Lower leg skin (tissue), 4 donors: Measurements from ENCODE around the gene GSTA4. TPM values are rescaled to one million over a fixed set of nuclear protein-coding genes. Genes with fewer than 3 reads are reported as not detected.
"Not testable (repeated sequence)": the region's sequence is repeated elsewhere in the genome, so short reads cannot be mapped to it uniquely, and the experiment has no call there.

Experiments
- DNase-seq, 2 donors: peaks; one replicate each; pipeline ENCODE4 v3.0.0-alpha.2; 2019; ENCODE audit warnings: low spot score in 2 of 2
- H3K4me3 ChIP-seq: fragments of 200-600 bp; sonication (generic); 2 replicates; pipeline ENCODE4 v1.5.1; 2017; ENCODE audit warnings: mild to moderate bottlenecking, low read depth; ENCODE audit not compliant: poor library complexity, severe bottlenecking
- CTCF ChIP-seq, 3 donors: fragments of 450-650 bp; IDR thresholded peaks; one replicate each; pipeline ENCODE4 v1.5.1; 2016; ENCODE audit warnings: antibody characterized with exemption in 3 of 3, mild to moderate bottlenecking in 3 of 3, moderate library complexity in 2 of 3
- POLR2A ChIP-seq, 2 donors: fragments of 450-650 bp; IDR thresholded peaks; one replicate each; pipeline ENCODE4 v1.6.1; 2016 to 2017; ENCODE audit warnings: antibody characterized with exemption in 2 of 2, mild to moderate bottlenecking in 1 of 2, moderate library complexity in 1 of 2
- WGBS, 2 donors: methylation state at CpG; one replicate each; pipeline ENCODE4 v1.1.5; 2018; 5-methylcytosine and 5-hydroxymethylcytosine counted together
- intact Hi-C: fragments of 100-400 bp; cut with DNase I; formaldehyde crosslinking; loops from one replicate; pipeline ENCODE4 v1.15.0; 2023; ENCODE audit warnings: low total_unique reads
- total RNA-seq, 4 donors: library from RNA; depleted of rRNA; stranded (reverse); fragments of >200 nt; gene quantifications; one replicate each; pipeline ENCODE4 v1.1.0, GENCODE V29; 2016

Gene GSTA4
- total RNA-seq, 4 donors from 2014 or later, result 114 to 148 (median 117) TPM

- intact Hi-C loops, result no loop called here
- 87% methylated on average over 3 of the region's 3 CpGs for WGBS, 2 donors
- no peak for DNase-seq
- no peak overlapping the region for H3K4me3 ChIP-seq
- TF ChIP-seq POLR2A (IDR thresholded peaks at IDR 0.05), result no peak
- TF ChIP-seq CTCF (IDR thresholded peaks at IDR 0.05), result no peak
These were observed 29.0 kb downstream of the GSTA4 start for GRCh38 chr6:52966101-52966500.

GRCh38 chr6:52965380-52965779 lies 29.7 kb downstream of the GSTA4 start:
- WGBS, 2 donors, result 82 to 86% methylated on average over 4 of the region's 4 CpGs
- intact Hi-C loops, result no loop called here
- TF ChIP-seq POLR2A (IDR thresholded peaks at IDR 0.05), result no peak
- no peak for TF ChIP-seq CTCF (IDR thresholded peaks at IDR 0.05)
- H3K4me3 ChIP-seq, result no peak overlapping the region
- DNase-seq, result no peak

- no peak for TF ChIP-seq POLR2A (IDR thresholded peaks at IDR 0.05)
- no peak for TF ChIP-seq CTCF (IDR thresholded peaks at IDR 0.05)
- 32 to 61% methylated on average over 1 of the region's 1 CpG for WGBS, 2 donors
- no peak overlapping the region for H3K4me3 ChIP-seq
- intact Hi-C loops, result no loop called here
- no peak for DNase-seq
These were observed 30.8 kb downstream of the GSTA4 start for GRCh38 chr6:52964318-52964717.

- no peak for DNase-seq
- no peak overlapping the region for H3K4me3 ChIP-seq
- TF ChIP-seq CTCF (IDR thresholded peaks at IDR 0.05), result no peak
- no peak for TF ChIP-seq POLR2A (IDR thresholded peaks at IDR 0.05)
- 86 to 87% methylated on average over 3 of the region's 6 CpGs for WGBS, 2 donors
- intact Hi-C loops, result no loop called here
These were observed 32.4 kb downstream of the GSTA4 start for GRCh38 chr6:52962701-52963100.

GRCh38 chr6:52961022-52961421 lies 34.1 kb downstream of the GSTA4 start:
- DNase-seq, H3K4me3 ChIP-seq, intact Hi-C loops: not testable (repeated sequence)
- WGBS, 2 donors, result 73 to 81% methylated on average over 10 of the region's 10 CpGs

- intact Hi-C loops, H3K4me3 ChIP-seq, DNase-seq: not testable (repeated sequence)
- 86 to 89% methylated on average over 8 of the region's 8 CpGs for WGBS, 2 donors
These were observed 34.9 kb downstream of the GSTA4 start for GRCh38 chr6:52960211-52960610.

- intact Hi-C loops, result no loop called here
- no peak for TF ChIP-seq POLR2A (IDR thresholded peaks at IDR 0.05)
- TF ChIP-seq CTCF (IDR thresholded peaks at IDR 0.05), result no peak
- WGBS, 2 donors, result 69 to 81% methylated on average over 8 of the region's 8 CpGs
- no peak overlapping the region for H3K4me3 ChIP-seq
- no peak for DNase-seq
These were observed 36.4 kb downstream of the GSTA4 start for GRCh38 chr6:52958546-52959255.
